Sigmoid colon (tissue), 3 donors: ENCODE results near the gene SLC6A15.

Experiments used
- POLR2A ChIP-seq, 2 donors: fragments of 450-650 bp; IDR thresholded peaks; one replicate each; pipeline ENCODE4 v1.6.1; 2016; ENCODE audit warnings: antibody characterized with exemption in 2 of 2, mild to moderate bottlenecking in 2 of 2, moderate library complexity in 2 of 2
- TF ChIP-seq, protein P1 (sequence below), 4 experiments: fragments of 450-650 bp in 3 of 4; fragments of 200-600 bp in 1 of 4; IDR thresholded peaks; one replicate each; pipeline ENCODE4 v1.5.1; 2016 to 2019; ENCODE audit warnings: antibody characterized with exemption in 4 of 4, mild to moderate bottlenecking in 3 of 4, moderate library complexity in 2 of 4

DNA sequence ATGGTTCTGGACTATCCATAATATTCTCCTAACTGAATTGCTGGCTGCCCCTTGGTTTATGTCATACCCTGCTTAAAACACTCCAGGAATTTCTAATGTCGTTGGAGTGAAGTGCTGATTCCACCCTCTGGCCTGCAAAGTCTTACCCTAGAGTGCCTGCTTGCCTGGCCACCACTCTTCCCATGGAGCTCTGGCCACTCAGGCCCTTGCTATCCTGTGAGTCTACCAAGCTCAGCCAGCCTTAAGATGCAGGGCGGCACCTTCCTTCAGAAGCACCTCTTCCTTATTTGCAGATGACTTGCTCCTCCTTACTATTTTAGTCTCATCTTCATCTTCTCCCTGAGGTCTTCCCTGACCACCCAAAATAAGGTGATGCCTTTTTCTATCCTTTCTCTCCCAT is 35.3 kb downstream of the SLC6A15 start:
- TF ChIP-seq, protein P1, sequence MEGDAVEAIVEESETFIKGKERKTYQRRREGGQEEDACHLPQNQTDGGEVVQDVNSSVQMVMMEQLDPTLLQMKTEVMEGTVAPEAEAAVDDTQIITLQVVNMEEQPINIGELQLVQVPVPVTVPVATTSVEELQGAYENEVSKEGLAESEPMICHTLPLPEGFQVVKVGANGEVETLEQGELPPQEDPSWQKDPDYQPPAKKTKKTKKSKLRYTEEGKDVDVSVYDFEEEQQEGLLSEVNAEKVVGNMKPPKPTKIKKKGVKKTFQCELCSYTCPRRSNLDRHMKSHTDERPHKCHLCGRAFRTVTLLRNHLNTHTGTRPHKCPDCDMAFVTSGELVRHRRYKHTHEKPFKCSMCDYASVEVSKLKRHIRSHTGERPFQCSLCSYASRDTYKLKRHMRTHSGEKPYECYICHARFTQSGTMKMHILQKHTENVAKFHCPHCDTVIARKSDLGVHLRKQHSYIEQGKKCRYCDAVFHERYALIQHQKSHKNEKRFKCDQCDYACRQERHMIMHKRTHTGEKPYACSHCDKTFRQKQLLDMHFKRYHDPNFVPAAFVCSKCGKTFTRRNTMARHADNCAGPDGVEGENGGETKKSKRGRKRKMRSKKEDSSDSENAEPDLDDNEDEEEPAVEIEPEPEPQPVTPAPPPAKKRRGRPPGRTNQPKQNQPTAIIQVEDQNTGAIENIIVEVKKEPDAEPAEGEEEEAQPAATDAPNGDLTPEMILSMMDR (IDR thresholded peaks at IDR 0.05), result no peak
- TF ChIP-seq POLR2A (IDR thresholded peaks at IDR 0.05), result no peak
